Stimulated activated CD4-positive, alpha-beta T cell treated with anti-CD3 and anti-CD28 coated beads, Interleukin-1b, Interleukin-23, amount 100 ng/mL, for 24 hours (primary cell): ENCODE measurements around the gene LAMA5.

Experiments used
- DNase-seq, 4 experiments: peaks; one replicate each; pipeline ENCODE4 v3.0.0-alpha.2; 2020; ENCODE audit warnings: low read depth in 4 of 4, low spot score in 1 of 4

LAMA5 gene

DNA sequence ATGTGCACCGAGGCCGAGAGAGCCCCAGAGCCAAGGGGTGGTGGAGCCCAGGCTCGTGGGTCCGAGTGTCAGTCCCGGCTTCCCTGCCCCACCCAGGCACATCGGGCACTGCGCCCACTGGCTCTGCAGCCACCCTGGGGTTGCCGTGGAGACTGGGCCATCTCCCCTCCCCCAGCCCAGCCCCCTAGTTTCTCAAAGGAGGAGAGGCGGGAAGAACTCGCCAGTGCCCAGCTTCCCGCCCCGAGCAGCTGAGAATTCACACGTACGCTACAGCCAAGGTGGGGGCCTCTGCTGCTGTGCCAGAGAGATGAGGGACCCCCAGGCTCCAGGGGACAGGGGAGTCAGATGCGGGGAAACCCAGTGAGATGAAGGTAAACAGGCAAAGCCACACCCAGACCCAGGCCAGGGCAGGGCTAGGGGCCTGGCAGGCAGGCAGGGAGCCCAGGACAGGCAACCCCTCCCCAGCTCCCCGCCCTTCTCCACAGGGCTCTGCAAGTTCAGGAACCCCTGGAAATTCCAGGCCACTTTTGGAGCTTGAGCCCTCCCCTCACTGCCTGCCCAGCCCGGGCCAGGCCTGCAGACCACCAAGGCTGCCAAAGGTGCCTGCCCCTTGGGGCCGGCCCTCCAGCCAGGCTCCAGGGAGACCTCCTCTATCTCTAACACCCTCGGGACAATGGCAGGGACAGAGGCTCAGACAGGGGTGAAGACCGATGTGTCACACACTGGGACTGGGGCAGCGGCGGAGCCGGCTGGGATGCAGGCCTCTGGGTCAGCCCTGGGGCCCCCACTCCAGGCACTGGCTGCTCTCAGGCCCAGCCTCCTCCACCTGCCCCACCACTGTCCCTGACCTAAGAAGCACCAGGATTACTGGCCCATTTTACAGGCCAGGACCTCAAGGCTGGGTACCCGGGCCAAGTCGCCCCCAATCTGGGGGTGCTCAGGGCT is 6.0 kb downstream of the LAMA5 start:
- DNase-seq: no peak

DNA sequence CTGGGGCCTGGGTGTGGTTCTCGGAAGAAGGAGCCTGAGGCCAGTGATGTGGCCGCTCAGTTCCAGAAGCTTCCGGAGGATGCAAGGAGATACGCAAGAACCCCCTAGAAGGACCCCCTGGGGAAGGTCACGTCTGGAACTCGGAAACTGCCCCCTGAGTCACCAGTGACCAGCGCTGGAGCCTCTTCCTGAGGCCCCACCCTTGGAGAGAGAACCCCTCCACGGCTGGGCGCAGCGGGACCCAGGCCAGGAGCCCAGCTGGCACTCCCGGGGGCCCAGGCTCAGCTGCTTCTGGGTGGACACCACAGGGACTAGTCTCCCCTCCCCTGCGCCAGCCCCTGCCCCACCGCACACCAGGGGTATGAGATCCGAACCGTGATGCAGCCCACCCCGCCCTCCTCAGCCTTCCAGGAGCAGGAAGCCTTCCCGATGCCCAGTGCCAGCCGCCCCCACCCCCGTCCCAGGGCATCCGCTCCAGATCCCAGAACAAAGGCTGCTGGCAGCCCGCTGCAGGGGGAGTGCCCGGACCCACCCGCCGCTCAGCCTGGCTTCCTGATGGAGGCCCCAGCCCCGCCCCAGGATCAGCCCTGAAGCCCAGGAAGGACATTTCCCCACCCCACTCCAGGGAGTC is 7.5 kb downstream of the LAMA5 start:
- DNase-seq: no peak

DNA sequence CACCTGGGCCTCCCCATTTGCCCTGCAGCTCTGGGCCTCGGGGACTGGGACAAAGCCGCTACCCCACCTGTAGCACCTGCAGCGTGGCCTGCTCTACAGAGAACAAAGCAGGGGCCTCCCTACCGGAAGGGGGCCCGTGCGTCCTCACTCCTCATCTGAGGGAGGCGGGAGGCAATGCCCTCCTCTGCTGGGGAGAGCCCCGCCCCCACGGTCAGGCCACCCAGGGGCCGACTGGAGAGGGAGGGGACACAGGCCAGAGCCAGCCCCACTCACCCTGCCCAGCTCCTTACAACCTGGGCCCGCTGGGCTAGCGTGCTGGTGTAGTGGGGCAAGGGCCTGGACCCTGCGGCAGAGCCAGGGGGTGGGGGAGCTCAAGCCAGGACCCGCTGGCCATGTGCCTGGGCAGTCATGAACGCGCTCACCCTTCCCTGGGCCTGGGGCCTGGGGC is 8.0 kb downstream of the LAMA5 start:
- no peak for DNase-seq

DNA sequence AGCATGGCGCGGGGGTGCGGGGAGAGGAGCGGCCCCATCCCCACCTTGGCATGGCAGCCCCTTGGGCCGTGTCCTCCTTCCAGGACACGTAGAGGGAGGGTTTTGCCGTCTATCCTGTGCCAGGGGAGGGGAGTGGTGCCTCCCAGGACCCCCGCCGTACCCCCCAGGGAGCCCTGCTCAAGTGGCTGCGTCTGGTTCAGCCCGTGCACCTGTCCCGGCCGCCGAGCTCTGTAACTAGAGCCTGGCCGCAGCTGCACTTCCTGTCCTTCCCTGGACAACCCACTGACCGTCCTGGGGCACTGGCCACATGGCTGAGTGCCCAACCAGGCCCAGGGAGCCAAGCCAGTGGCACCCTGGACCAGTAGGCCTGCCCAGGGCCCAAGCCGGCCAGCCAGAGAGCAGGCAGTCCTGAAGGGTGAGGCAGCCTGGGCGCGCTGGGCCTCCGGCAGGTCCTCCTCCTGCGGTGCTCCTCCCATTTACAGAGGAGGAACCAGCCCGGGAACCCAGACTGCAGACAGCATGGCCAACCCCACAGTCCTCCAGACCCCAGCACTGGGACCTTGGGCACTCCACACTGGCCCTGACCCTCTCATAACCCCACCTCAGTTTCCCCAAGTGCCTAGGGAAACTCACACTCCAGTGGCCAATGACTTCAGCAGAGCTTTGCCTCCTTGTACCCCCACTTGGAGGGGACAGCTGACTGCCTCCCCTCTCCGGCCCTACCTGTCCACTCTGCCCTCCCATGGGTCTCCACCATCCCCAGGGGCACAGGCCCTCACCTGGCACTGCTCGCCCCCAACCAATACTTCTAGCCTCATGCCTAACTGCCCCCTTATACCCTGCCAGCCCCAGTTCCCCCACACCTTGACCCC is 8.7 kb downstream of the LAMA5 start:
- no peak for DNase-seq

DNA sequence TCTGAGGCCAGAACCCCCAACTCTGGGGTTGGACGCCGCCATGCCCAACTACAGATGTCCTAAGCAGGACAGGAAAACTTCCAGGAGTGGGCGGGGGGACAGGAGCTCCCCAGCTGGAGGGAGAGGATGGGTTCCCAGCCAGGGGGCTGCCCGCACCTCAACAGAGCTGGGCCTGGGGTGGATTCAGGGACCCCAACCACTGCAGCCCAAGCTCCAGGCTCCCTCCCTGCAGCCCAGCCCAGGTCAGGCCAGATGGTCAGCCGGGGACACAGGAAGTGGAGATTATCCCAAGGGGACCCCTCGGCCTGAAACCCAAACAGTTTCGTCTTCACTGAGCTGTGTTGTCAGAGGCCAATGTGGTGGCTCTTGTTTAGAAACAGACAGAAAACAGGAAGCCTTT is 9.4 kb downstream of the LAMA5 start:
- no peak for DNase-seq

DNA sequence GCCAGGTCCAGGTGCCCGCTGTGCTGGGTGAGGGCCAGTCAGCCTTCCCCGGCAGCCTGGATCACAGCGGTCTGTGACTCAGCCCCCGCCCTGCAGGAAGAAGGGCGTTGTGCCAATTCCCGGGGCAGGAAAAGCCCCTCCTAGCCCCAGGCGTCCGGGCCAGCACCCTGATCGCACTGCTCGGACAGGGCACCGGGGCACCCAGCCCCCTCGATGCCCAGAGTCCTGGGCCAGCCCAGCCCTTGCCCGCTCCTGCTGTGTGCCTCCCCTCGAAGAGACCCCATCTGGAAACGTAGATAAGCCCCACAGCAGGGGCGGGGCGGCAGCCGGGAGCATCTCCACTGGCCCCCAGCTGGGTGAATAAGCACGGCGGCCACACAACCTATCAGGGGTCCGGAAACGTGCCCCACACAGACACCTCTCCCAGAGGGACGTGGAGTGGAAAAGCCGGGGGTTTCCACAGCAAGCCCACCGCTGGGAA is 9.9 kb downstream of the LAMA5 start:
- no peak for DNase-seq

DNA sequence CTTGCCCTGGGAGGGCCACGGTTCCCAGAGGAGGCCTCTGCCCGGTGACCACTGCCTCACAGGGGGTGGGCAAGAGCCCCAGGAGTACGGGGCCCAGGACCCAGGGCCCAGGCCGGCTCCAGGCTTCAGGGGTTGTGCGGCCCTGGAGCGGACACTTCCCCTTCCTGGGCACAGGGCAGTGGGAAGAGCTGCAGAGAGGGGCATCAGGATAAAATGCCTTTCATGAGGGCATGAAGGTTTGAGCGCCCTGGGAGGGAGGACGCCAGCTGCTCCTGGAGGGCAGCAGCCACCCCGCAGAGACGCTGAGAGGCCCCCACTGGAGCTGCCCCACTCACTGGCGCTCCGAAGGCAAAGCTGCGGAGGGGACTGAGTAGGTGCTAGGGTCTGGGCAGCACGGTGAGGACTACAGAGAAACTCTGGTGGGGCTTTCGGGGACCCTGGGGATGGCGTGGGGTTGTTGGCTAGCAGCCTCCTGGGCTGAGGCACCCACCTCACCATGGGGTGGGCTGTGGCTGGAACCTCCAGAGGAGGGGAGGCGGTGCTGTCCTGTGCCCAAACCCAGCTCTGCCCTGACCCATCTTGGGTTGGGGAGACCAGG is 10.4 kb downstream of the LAMA5 start:
- no peak for DNase-seq

DNA sequence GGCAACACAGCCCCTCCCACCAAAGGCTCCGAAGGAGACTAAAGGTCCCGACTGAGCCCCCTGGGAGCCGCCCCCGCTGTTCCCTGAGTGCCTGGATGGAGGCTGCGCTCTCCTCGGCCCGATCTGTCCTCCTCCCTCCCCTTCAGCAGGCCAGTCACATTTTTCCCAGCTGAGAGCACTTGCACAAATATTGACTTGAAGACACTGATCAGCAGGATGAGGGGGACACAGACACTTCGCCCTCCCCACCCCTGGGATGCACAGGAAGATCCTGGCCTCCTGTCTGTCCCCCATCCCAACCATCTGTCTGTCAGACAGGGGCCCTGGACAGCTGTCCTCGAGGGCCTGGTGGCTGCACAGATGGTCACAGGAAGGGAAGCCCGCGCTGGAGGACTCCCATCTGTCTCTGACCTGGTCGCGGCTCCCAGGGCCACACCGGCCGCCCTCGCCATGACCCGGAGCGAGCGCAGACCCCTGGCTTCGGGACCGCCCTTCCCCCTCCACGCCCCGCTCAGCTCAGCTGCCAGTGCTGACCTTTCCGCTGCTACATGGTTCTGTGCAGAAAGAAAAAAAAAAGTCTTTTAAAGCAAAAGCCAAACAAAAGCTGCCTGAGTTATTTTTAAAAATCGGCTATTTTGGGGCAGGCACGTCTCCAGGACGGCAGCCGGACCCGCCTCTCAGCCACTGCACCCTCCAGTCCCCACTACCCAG is 11.1 kb downstream of the LAMA5 start:
- no peak for DNase-seq

DNA sequence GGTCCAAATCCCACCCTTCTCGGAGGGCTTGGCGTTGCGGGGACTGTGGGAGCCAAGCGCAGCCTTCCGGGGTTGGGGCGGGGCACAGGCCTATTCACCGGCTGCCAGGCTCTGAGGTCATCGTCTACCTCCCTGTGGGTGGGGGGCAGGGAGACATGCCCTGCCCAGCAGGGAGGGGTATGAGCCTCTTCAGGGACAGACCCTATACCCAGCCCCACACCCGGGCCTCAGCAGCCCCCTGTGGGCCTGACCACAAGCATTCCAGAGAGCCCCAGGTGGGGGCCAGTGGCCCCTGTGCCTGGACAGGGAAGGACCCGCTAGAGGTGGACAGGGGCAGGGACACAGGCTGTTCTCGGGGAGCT is 11.6 kb downstream of the LAMA5 start:
- no peak for DNase-seq

DNA sequence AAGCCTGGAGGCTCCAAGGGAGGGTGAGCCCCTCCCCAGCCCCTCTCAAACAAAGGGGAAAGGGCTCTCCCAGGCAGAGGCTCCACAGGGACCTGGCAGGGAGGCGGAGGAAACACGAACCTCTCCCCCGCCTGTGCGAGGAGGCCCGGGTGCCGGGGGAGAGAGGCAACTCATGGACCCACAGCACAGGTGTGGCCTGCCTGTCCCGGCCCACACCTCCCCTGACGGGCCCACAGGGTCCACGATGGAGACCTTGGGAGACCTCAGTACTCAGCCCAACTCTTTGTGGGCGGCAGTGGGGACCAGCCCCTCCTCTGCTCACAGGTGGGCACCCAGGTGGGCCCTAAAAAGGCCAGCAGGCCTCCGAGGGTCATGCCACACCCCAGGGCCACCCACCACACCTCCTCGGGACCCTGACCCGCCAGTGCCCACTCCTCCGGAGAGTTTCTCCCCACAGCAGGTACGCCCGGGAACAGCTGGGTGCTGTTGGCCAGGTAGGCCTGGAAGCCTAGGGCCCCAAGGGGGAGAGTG is 12.2 kb downstream of the LAMA5 start:
- no peak for DNase-seq

DNA sequence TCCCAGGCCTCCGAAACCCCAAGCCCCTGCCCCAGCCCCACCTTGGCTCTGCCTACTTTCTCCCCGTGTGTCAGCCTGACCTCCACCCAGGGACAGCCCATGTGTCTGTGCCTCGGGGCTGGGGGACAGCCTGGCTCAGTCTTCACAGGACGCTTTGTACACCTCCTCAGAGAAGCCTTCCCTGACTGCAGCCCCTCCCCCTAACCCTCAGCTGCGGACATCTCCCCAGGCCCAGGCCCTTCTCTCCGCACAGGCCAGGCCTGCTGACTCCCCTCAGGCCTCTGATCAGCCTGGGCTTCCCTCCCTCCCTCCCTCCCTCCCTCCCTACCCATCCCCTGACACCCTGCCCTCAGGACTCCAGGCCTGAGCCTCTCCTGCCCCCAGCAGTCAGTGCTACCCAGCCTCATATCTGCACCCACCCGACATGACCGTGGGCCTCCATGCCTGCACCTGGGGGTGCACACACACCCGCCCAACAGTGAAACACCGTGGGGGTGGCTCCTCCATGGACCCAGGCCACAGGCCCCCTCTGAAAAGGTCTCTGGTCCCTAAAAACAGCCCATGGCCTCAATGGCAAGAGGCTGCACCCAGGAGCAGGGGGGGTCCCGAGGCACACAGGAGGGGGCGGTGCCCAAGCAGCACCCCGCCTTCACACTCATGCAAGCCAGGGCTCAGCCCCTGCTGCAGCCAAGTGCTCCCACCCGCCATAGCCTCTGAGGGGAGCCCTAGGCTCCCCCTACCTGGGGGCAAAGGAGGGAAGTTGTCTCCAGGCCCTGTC is 12.9 kb downstream of the LAMA5 start:
- no peak for DNase-seq

DNA sequence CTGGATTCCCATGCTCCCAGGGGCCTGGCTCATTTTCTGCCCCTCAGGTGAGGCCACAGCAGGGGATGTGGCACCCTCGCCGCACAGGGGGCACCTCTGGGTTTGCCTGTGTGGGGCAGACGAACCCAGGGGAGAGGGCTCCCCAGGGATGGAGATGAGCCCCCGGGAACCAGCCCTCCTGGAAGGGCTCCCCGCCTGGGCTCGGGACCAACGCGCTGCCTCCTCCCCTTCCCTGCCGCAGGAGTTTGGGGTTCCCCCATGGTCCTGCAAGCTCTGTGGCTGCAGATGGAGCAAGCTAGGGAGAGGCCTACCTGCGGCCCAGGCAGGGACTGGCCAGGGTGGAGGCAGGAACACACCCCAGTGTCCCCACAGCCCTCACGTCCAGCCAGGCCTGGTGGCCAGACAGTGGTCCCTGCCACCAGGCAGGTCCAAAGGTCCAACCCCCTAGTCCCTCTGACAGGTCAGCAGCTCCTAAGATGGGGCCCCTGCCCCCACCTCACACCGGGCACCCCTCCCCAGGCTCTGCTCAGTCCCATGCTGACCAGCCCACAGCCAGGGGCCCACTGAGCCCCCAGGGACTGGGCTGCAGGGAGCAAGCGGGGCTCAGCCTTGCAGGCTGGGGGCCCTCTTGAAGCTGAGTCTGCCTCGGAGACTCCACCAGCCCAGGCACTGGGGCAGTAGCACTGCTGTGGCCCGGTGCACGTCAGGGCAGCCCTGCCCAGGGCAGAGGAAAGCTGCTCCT is 13.7 kb downstream of the LAMA5 start:
- no peak for DNase-seq

DNA sequence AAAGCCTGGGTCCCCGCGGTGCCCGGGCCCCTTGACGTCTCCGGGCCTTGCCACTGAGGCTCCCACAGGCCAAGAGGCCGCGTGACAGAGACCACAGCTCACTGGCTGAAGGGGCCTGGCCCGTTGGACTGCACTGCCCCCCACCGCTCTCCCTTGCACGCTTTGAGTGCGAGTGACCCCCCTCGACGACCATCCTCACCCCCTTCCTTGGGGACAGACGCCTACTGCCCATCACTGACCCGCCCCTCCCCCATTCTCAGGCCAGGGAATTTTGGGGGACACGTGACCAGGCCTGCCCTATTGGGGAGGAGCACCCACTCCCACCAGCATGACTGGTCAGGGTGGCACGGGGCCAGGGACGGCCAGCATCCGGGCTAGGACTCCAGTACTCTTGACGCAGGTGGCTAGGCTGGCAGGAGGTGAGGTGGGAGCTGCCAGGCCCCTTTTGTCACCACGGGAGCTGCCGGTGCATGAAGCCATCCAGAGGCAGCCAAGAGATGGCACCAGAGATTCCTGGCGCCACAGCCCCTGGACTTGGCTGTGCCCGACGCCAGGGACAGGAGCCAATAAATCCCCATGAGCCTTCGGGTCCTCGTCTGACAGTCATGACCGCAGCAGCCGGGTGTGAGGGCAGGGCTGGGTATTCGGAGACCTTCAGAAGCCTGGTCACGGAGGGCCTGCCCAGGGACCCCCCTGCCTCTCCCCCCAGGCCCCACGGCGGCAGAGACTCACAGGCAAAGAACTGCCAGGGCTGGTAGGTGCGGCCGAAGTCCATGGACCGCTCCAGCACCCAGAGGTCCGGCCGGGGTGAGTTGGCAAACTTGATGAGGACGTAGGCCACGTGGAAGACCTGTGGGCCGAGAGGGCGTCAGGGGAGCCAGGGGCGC is 14.5 kb downstream of the LAMA5 start:
- no peak for DNase-seq

DNA sequence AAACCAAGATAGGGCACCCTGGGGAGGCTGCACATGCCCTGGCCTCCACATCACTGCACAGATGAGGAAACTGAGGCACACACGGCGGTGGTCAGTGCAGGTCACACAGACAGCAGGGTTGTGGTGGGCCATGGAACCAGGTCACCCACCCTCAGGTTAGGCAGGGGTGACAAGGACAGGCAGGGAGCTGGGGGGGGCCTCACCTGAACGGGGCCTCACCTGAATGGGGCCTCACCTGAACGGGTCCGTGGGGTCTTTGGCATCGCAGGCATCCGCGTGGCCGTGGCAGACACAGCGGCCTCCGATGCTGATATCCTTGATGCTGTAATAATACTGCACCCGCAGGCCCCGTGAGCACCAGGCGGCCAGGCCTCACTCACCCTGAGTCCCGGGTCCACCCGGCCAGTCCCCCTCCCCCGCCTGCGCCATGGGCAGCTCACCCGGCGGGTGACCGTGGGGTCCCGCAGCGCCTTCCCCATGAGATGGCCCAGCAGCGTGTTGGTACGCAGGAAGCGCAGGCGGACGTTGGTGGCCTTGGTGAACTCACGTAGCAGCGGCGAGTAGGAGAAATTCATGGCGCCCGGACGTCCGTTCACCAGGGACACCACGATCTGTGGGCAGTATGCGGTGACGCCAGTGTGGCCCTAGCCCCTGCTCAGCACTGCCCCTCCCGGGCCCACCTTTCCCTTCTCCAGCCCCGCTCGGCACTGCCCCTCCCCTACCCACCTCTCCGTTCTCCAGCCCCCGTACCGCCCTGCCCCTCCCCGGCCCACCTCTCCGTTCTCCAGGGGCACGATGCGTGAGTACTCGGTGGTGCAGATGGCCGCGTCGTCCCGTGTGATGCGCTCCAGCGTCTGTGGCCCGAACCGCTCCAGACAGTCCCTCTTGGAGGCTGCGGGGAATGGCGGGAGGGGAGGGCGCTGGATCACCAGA is 15.4 kb downstream of the LAMA5 start:
- DNase-seq: no peak

DNA sequence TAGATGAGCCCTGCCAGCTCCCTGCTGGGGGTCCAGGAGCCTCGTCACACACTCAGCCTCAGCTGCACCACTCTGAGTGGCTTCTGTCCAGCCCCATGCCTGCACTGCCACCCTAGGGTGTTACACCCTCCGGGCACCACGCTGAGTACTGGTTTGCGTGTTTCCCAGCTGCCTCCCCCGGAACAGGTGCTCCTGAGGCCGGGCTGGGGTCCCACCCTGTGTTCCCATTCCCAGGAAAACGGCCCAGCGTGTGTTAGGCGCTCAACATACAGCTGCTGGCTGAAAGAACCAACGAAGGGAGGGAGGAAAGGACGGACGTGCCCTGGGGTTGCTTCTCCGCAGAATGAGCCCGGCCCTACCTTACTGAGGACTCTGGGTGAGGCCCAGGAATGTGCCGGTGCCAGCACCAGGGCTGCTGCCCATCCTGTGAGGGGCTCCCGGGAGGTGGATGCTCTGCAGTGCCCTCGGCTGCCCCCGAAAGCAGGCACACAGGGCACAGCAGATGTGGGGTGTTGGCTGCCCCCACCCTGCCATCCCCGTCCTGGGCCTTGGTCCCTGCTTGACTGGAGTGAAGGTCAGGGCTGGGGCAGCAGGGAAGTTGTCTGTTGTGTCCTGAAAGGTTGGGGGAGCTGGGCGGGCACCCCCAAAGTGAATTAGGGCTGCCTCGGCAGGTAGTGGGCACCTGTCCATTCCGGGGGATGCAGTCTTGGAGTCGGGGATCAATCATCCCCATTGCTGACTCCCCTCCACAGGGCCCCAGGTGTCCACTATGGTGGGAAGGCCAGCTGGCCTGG is 16.3 kb downstream of the LAMA5 start:
- no peak for DNase-seq

DNA sequence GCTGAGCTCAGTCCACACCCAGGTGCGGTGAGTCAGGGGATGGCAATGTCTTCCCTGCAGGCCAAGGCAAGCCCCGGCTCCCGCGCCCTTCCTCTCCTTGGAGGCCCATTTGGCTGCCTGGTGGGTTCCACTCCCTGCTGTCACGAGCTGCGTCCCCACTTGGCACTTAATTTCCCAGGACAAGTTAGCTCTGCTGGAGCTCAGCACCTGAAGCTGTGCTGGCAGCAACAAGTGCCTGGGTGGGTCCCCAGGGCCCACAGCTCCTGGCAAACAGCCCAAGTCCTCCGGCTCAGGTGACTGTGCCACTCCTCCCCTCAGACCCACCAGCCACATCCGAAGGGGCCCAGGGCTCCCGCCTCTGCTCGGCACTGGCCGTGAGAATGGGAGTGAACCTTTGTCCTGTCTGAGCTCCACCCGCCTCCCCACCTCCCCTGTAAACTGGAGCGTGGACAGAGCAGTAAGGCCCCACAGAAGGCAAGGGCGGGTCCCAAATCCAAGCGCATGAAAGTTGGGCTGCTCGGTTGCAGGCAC is 16.9 kb downstream of the LAMA5 start:
- no peak for DNase-seq
